DND-41 (cell line): Measurements from ENCODE around the gene FOXP4.

ENCODE experiments used
- CTCF ChIP-seq: IDR thresholded peaks from 2 replicates; pipeline ENCODE4 v1.5.1; 2012; ENCODE audit warnings: borderline replicate concordance, low read length, moderate library complexity, mild to moderate bottlenecking; ENCODE audit not compliant: poor library complexity, severe bottlenecking; ENCODE audit errors: extremely low read depth
- EZH2 ChIP-seq: IDR thresholded peaks from 3 replicates; pipeline ENCODE4 v1.6.1; 2012; ENCODE audit warnings: borderline replicate concordance, low read depth, mild to moderate bottlenecking, moderate library complexity, low read length, inconsistent platforms; ENCODE audit not compliant: severe bottlenecking

- TF ChIP-seq CTCF (peak; percentile 9), EZH2 (no peak)
These were observed 41.1 kb downstream of the FOXP4 start for GRCh38 chr6:41587131-41587879.
